ENCODE results near the gene EML6.

DNA sequence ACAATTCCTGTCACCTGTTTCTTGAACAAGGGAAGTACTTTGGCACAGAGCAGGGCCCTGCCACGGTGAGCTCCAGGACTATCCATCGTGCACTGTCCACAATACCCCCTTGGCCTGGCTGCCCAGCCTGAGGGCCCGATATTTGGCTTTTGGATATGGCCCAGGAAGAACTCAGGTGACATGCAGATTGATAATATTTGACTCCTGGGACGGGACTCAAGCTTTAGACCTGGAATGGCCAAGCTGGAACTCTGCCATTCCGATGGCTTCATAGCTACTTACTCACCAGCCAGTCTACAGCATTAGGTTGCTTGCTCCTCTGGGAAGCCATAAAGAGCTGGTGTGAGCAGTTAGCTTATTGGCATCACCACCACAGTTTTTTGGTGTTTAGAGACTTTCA is 26.6 kb downstream of the EML6 start:
- TF ChIP-seq HNRNPLL (IDR thresholded peaks at IDR 0.05; ENCODE audit: low read depth, low read length, poor library complexity, severe bottlenecking) (no peak), SMARCC2 (IDR thresholded peaks at IDR 0.05) (no peak), ZBTB21 (CRISPR knock-in tag; IDR thresholded peaks at IDR 0.05) (no peak), PHF8 (CRISPR knock-in tag; IDR thresholded peaks at IDR 0.05) (no peak), GABPA (IDR thresholded peaks at IDR 0.05; ENCODE audit: low read depth, low read length) (no peak), GABPA (CRISPR knock-in tag; IDR thresholded peaks at IDR 0.05; ENCODE audit: low read depth) (no peak), RBFOX2 (IDR thresholded peaks at IDR 0.05; ENCODE audit: low read depth, low read length) (no peak), EZH2 (conservative IDR thresholded peaks at IDR 0.05; ENCODE audit: low read depth, low read length) (no peak), CC2D1A (CRISPR knock-in tag; IDR thresholded peaks at IDR 0.05) (no peak), ZNF224 (CRISPR knock-in tag; IDR thresholded peaks at IDR 0.05) (no peak)
- TF ChIP-seq, protein P1, sequence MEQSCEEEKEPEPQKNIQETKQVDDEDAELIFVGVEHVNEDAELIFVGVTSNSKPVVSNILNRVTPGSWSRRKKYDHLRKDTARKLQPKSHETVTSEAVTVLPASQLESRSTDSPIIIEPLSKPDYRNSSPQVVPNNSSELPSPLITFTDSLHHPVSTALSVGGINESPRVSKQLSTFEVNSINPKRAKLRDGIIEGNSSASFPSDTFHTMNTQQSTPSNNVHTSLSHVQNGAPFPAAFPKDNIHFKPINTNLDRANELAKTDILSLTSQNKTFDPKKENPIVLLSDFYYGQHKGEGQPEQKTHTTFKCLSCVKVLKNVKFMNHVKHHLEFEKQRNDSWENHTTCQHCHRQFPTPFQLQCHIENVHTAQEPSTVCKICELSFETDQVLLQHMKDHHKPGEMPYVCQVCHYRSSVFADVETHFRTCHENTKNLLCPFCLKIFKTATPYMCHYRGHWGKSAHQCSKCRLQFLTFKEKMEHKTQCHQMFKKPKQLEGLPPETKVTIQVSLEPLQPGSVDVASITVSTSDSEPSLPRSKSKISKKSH (CRISPR knock-in tag; IDR thresholded peaks at IDR 0.05; ENCODE audit: borderline replicate concordance), result no peak
